NB4 (cell line): ENCODE measurements around the gene SFMBT1.

ENCODE experiments used
- DNase-seq: peaks from one replicate; pipeline ENCODE4 v3.0.0; 2010; ENCODE audit warnings: low read depth
- H3K4me3 ChIP-seq: one replicate; pipeline ENCODE4 v1.5.1; 2011; ENCODE audit warnings: mild to moderate bottlenecking, low read depth, low read length, moderate library complexity
- CTCF ChIP-seq: IDR thresholded peaks from one replicate; pipeline ENCODE4 v1.5.1; 2012; ENCODE audit warnings: low read depth, low read length
- MAX ChIP-seq: IDR thresholded peaks from 2 replicates; pipeline ENCODE4 v1.6.1; 2011; ENCODE audit warnings: low read depth, low read length
- MYC ChIP-seq: IDR thresholded peaks from 2 replicates; pipeline ENCODE4 v1.6.1; 2011; ENCODE audit warnings: low read depth, low read length
- POLR2A ChIP-seq: IDR thresholded peaks from 2 replicates; pipeline ENCODE4 v1.6.1; 2011; ENCODE audit warnings: mild to moderate bottlenecking; ENCODE audit not compliant: insufficient read length; ENCODE audit errors: extremely low read depth

Gene SFMBT1

GRCh38 chr3:53074761-53075742 is 29.2 kb upstream of the SFMBT1 start:
- no peak overlapping the region for H3K4me3 ChIP-seq
- no peak for DNase-seq
- no peak for TF ChIP-seq POLR2A
- TF ChIP-seq CTCF = no peak
- TF ChIP-seq MYC = no peak
- no peak for TF ChIP-seq MAX

- DNase-seq = no peak
- H3K4me3 ChIP-seq = no peak overlapping the region
- TF ChIP-seq MYC = no peak
- TF ChIP-seq CTCF = no peak
- TF ChIP-seq MAX = no peak
- no peak for TF ChIP-seq POLR2A
Measured at GRCh38 chr3:53074366-53074696, 28.5 kb upstream of the SFMBT1 start.

GRCh38 chr3:53073553-53074365 is 27.9 kb upstream of the SFMBT1 start:
- TF ChIP-seq MYC (no peak), CTCF (no peak), POLR2A (no peak), MAX (no peak)
- peak; percentile 77 for DNase-seq
- H3K4me3 ChIP-seq = peak overlapping the region; percentile 65

GRCh38 chr3:53072653-53073552 is 27.0 kb upstream of the SFMBT1 start:
- H3K4me3 ChIP-seq = peak overlapping the region; percentile 65
- no peak for TF ChIP-seq MYC
- TF ChIP-seq CTCF = peak; percentile 89
- TF ChIP-seq POLR2A = no peak
- no peak for TF ChIP-seq MAX
- DNase-seq = peak; percentile 91

GRCh38 chr3:53071882-53072431 is 26.1 kb upstream of the SFMBT1 start:
- no peak overlapping the region for H3K4me3 ChIP-seq
- DNase-seq = no peak
- TF ChIP-seq CTCF = no peak
- no peak for TF ChIP-seq MAX
- no peak for TF ChIP-seq POLR2A
- TF ChIP-seq MYC = no peak
